CD4-positive, alpha-beta T cell (primary cell): ENCODE measurements around the gene MYT1. TPM values are rescaled to one million over a fixed set of nuclear protein-coding genes. Genes with fewer than 3 reads are reported as not detected.
A peak's percentile ranks its signal among the peaks of the same experiment; 100 is the strongest.

ENCODE experiments used
- ATAC-seq: fragments of 200-7000 bp; cut with Tn5 transposase; one replicate; pipeline ENCODE4 v1.10.0; 2022; ENCODE audit warnings: mild to moderate bottlenecking; ENCODE audit not compliant: poor library complexity
- CTCF ChIA-PET: fragments of 350-600 bp; sonication (Branson Sonifier 250); formaldehyde crosslinking; loops from one replicate; lab custom pipeline; 2021; ENCODE audit warnings: antibody characterized with exemption, inconsistent platforms; lab: Charles Lee
- POLR2A ChIA-PET: fragments of 350-600 bp; sonication (Branson Sonifier 250); formaldehyde crosslinking; loops from one replicate; lab custom pipeline; 2021; ENCODE audit warnings: antibody characterized with exemption, inconsistent platforms; lab: Charles Lee
- DNase-seq, 14 experiments: peaks; one replicate each; pipeline ENCODE4 v3.0.0-alpha.2; 2013 to 2020; ENCODE audit warnings: mixed read lengths in 2 of 14
- H3K27ac ChIP-seq, 2 donors: one replicate each; pipeline versions ENCODE4 v1.5.1 to v1.7.0; 2013; ENCODE audit warnings: low read length in 2 of 2, low read depth in 1 of 2, mild to moderate bottlenecking in 1 of 2
- H3K27me3 ChIP-seq, 2 experiments: 1 replicate in 1 of 2; 2 replicates in 1 of 2; pipeline versions ENCODE4 v1.6.1 to v1.7.0; 2013; ENCODE audit warnings: low read length in 2 of 2, control low read depth in 1 of 2, mild to moderate bottlenecking in 1 of 2, moderate library complexity in 1 of 2; ENCODE audit not compliant: insufficient read depth in 2 of 2, control insufficient read depth in 1 of 2
- H3K36me3 ChIP-seq: one replicate; pipeline ENCODE4 v1.6.1; 2013; ENCODE audit warnings: low read length, control low read depth; ENCODE audit not compliant: insufficient read depth
- H3K4me1 ChIP-seq: one replicate; pipeline ENCODE4 v1.6.1; 2013; ENCODE audit warnings: low read length, control low read depth; ENCODE audit not compliant: insufficient read depth
- H3K4me3 ChIP-seq: one replicate; pipeline ENCODE4 v1.5.1; 2013; ENCODE audit warnings: mild to moderate bottlenecking, low read length, moderate library complexity
- H3K9me3 ChIP-seq, 2 experiments: 1 replicate in 1 of 2; 2 replicates in 1 of 2; pipeline versions ENCODE4 v1.6.1 to v1.7.0; 2013; ENCODE audit warnings: low read length in 2 of 2, mild to moderate bottlenecking in 2 of 2, control low read depth in 1 of 2, moderate library complexity in 1 of 2; ENCODE audit not compliant: control insufficient read depth in 1 of 2, insufficient read depth in 1 of 2
- H3K27ac Mint-ChIP-seq: one replicate; pipeline ENCODE4 v1.8.0; 2020; ENCODE audit warnings: mixed read lengths
- H3K27me3 Mint-ChIP-seq: one replicate; pipeline ENCODE4 v1.8.0; 2021; ENCODE audit warnings: mixed read lengths
- H3K36me3 Mint-ChIP-seq: one replicate; pipeline ENCODE4 v1.8.0; 2021; ENCODE audit warnings: low read depth, mixed read lengths
- H3K4me1 Mint-ChIP-seq: one replicate; pipeline ENCODE4 v1.8.0; 2021; ENCODE audit warnings: low read depth, mixed read lengths
- H3K4me3 Mint-ChIP-seq: one replicate; pipeline ENCODE4 v1.8.0; 2020; ENCODE audit warnings: mild to moderate bottlenecking, mixed read lengths
- H3K9me3 Mint-ChIP-seq: one replicate; pipeline ENCODE4 v1.8.0; 2020; ENCODE audit warnings: mixed read lengths
- intact Hi-C, 2 experiments: fragments of 100-400 bp; cut with DNase I in 1 of 2; cut with micrococcal nuclease in 1 of 2; formaldehyde crosslinking; loops; one replicate each; pipeline versions ENCODE4 v1.15.1 to v1.9.0; 2023 to 2025; cut with DNase I, micrococcal nuclease
- total RNA-seq, 174 experiments: library from RNA in 2 of 174; stranded (reverse) in 2 of 174; gene quantifications; one replicate each; pipeline ENCODE4 v1.2.3 and lab custom pipeline; 2021 to 2026
- TF ChIP-seq, protein P1 (sequence below): fragments of 200-600 bp; IDR thresholded peaks from one replicate; pipeline ENCODE4 v1.8.0; 2022; ENCODE audit warnings: antibody characterized with exemption, mild to moderate bottlenecking

Gene MYT1
- total RNA-seq, 2 experiments from 2014 or later = 1.0 TPM; not detected in 1

DNA sequence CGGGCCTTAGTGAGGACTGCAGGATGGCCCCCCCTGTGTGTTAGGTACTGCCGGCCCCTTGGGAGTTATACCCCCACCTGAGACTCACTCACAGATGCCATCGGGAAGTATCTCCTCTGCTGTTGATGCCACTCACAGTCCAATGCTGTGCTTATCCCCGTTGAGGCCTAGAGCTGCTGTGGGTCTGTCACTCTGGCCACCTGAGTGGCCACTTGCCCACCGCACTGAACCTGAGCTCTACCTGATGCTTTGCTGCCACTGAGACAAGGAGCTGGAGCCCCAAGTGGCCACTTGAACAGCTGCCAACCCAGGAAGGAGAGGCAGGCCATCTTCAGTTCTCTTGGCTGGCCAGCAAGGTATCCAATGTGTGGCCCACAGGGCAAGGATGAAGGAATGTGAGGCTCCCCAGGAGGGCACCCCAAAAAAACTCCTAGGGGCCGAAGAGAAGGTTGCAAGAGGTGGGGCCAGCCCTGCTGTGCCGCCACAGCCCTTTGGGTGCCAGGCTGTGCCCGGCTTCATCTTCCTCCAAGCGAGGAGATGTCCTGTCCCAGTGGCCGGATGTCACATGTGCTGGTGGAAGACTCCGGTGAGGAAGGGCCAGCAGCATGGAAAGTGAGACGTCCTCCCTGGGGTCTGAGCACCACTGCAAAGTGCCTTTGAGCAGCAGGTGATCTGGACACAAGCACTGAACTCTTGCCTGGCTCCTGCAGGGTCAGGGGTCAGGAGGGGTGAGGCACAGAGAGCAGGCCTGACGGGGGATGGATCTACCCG lies 61.8 kb downstream of the MYT1 start:
- H3K4me1 ChIP-seq = peaks cover 43% of the 10 kb centered on the region
- no peak overlapping the region for H3K4me3 Mint-ChIP-seq
- no peak overlapping the region for H3K4me3 ChIP-seq
- CTCF ChIA-PET = no interaction called here
- no peaks in the 10 kb centered on the region for H3K9me3 ChIP-seq
- H3K27me3 Mint-ChIP-seq = peaks cover 4% of the 10 kb centered on the region
- H3K4me1 Mint-ChIP-seq = peaks cover 24% of the 10 kb centered on the region
- ATAC-seq (no peak), DNase-seq (no peak)
- H3K36me3 Mint-ChIP-seq = no peaks in the 10 kb centered on the region
- H3K27ac Mint-ChIP-seq = no peak overlapping the region
- intact Hi-C loops = no loop called here
- no peaks in the 10 kb centered on the region for H3K9me3 Mint-ChIP-seq
- POLR2A ChIA-PET = no interaction called here
- peaks cover 0 to 3% of the 10 kb centered on the region in 2 experiments for H3K27me3 ChIP-seq
- no peaks in the 10 kb centered on the region for H3K36me3 ChIP-seq
- no peak overlapping the region for H3K27ac ChIP-seq
- TF ChIP-seq, protein P1, sequence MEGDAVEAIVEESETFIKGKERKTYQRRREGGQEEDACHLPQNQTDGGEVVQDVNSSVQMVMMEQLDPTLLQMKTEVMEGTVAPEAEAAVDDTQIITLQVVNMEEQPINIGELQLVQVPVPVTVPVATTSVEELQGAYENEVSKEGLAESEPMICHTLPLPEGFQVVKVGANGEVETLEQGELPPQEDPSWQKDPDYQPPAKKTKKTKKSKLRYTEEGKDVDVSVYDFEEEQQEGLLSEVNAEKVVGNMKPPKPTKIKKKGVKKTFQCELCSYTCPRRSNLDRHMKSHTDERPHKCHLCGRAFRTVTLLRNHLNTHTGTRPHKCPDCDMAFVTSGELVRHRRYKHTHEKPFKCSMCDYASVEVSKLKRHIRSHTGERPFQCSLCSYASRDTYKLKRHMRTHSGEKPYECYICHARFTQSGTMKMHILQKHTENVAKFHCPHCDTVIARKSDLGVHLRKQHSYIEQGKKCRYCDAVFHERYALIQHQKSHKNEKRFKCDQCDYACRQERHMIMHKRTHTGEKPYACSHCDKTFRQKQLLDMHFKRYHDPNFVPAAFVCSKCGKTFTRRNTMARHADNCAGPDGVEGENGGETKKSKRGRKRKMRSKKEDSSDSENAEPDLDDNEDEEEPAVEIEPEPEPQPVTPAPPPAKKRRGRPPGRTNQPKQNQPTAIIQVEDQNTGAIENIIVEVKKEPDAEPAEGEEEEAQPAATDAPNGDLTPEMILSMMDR = no peak

DNA sequence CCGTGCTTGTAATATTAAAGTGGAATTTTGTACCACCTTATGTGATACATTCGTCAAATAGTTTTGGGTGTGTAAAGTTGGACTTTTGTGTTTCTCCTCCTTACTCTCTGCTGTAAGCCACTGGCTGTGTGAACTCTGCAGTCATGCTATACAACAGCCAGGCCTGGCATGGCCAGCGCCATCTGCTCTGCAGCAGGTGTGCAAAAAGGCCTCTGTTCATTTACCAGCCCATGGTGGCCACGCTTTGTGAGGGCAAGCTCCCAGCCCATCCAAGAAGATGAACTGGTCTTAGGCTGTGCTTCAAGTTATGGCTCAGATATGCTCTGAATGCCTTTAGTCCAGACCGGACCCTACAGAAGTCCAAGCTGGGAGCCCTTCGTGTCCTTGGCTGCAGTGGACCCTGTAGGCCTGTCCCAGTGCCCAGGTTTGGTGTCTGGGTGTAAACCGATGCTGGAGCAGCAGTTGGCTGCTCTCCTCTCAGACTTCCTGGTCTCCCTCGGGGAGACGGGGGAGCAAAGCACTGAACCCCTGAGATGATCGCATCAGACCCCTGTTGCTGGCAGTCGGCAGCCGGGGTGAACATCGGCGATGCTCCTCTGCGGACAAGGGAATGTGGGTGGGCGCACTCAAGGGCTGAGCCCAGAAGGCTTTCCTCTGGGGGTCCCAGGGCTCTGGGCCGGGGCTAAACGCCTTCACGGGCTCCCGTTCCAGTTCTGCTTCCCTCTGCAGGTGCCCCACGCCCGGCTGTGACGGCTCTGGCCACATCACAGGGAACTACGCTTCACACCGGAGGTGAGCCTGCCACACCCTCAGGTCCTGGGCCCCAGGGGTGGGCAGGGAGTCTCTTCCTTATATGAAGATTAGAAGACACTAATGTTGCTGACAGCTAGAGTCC lies 62.7 kb downstream of the MYT1 start:
- Mint-ChIP-seq H3K4me3 (peak overlapping the region; percentile 25), H3K36me3 (no peaks in the 10 kb centered on the region), H3K27ac (no peak overlapping the region), H3K4me1 (peaks cover 28% of the 10 kb centered on the region), H3K27me3 (peaks cover 4% of the 10 kb centered on the region), H3K9me3 (no peaks in the 10 kb centered on the region)
- intact Hi-C loops = no loop called here
- H3K4me3 ChIP-seq = peak overlapping the region; percentile 10
- no peaks in the 10 kb centered on the region for H3K9me3 ChIP-seq
- DNase-seq = peak in 11 of 14 experiments; percentile 6 to 79 (median 18)
- ATAC-seq = peak; percentile 69
- ChIA-PET CTCF (no interaction called here), POLR2A (interaction anchor here (0.8 to 1.0 kb wide), 2 partner anchors 9 to 29 kb away, joined by 3 read pairs; partner anchors contain the start of gene PCMTD2)
- no peaks in the 10 kb centered on the region for H3K36me3 ChIP-seq
- TF ChIP-seq, protein P1 = no peak
- peaks cover 0 to 3% of the 10 kb centered on the region in 2 experiments for H3K27me3 ChIP-seq
- peaks cover 43% of the 10 kb centered on the region for H3K4me1 ChIP-seq
- H3K27ac ChIP-seq = no peak overlapping the region

DNA sequence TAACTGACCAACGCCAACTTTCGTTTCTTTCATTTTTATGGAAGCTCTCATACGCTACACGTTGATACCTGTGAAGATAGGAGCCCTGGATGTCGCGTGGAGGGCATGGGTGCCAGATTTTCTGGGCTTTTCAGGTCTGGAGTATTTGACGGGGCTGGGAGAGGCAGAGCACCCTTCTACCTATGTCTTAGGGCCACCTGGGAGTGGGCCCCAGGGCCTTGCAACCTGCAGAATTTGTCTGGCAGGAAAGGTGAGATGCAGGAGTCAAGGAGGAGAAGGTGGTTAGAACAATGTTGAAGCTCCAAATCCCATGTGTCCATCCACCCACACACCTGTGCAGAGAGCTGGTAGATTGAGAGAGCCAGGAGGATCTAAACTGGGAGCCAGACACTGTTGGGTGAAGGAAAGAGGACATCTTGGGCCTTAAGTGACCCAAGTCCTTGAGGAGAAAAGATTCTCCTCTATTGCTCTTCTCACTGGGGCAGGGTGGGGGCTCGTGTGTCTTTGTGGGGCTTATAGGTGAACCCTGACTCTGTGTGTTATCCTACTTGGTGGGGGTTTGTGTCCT lies 63.9 kb downstream of the MYT1 start:
- CTCF ChIA-PET = no interaction called here
- POLR2A ChIA-PET = no interaction called here
- TF ChIP-seq, protein P1 = no peak
- Mint-ChIP-seq H3K27ac (no peak overlapping the region), H3K4me3 (peak overlapping the region; percentile 27), H3K9me3 (no peaks in the 10 kb centered on the region), H3K27me3 (peaks cover 4% of the 10 kb centered on the region), H3K4me1 (peaks cover 33% of the 10 kb centered on the region), H3K36me3 (no peaks in the 10 kb centered on the region)
- Histone ChIP-seq H3K4me1 (peaks cover 49% of the 10 kb centered on the region), H3K27me3 (peaks cover 0 to 3% of the 10 kb centered on the region in 2 experiments), H3K4me3 (no peak overlapping the region), H3K27ac (no peak overlapping the region), H3K36me3 (no peaks in the 10 kb centered on the region), H3K9me3 (no peaks in the 10 kb centered on the region)
- intact Hi-C loops = no loop called here
- ATAC-seq = no peak
- no peak for DNase-seq
